IMR-90 (cell line): Measurements from ENCODE around the gene MAP7D1. TPM values are rescaled to one million over a fixed set of nuclear protein-coding genes. Genes with fewer than 3 reads are reported as not detected.

ENCODE experiments used
- ATAC-seq: fragments of 200-7000 bp; cut with Tn5 transposase; 2 replicates; pipeline ENCODE4 v1.9.1; 2020; ENCODE audit warnings: low read depth, mild to moderate bottlenecking, moderate library complexity
- BruUV-seq: library from RNA; stranded (reverse); fragments of 400-500 nt; replicated peaks from 2 replicates; lab custom pipeline; 2021; lab: Mats Ljungman, UMichigan
- CTCF ChIA-PET: fragments of 300-600 bp; formaldehyde crosslinking; extraction: SDS; loops from one replicate; lab custom pipeline; 2021; ENCODE audit warnings: antibody characterized with exemption; lab: Yijun Ruan, JAX
- POLR2A ChIA-PET: fragments of 300-600 bp; sonication (Branson Sonifier 250); formaldehyde crosslinking; loops from one replicate; lab custom pipeline; 2022; ENCODE audit warnings: antibody characterized with exemption; ENCODE audit not compliant: unreplicated experiment; lab: Charles Lee
- DNase-seq: peaks from one replicate; pipeline ENCODE4 v3.0.0; 2013
- H2AFZ ChIP-seq: replicated peaks from 2 replicates; pipeline ENCODE3; 2013; ENCODE audit warnings: low read length, mild to moderate bottlenecking; ENCODE audit not compliant: poor library complexity
- H2AK5ac ChIP-seq: 2 replicates; pipeline ENCODE4 v1.6.1; 2013; ENCODE audit warnings: low read depth, low read length, inconsistent platforms
- H2AK9ac ChIP-seq: replicated peaks from 2 replicates; pipeline ENCODE3; 2013; ENCODE audit warnings: mild to moderate bottlenecking, low read depth, low read length, moderate library complexity; ENCODE audit not compliant: poor library complexity
- H2BK120ac ChIP-seq: 2 replicates; pipeline ENCODE4 v1.6.1; 2013; ENCODE audit warnings: low read depth, low read length, inconsistent platforms
- H2BK15ac ChIP-seq: 3 replicates; pipeline ENCODE4 v1.6.1; 2013; ENCODE audit warnings: low read depth, low read length, inconsistent platforms
- H2BK20ac ChIP-seq: 2 replicates; pipeline ENCODE4 v1.6.1; 2013; ENCODE audit warnings: low read depth, mild to moderate bottlenecking, inconsistent platforms, low read length, moderate library complexity
- H2BK5ac ChIP-seq: 2 replicates; pipeline ENCODE4 v1.6.1; 2013; ENCODE audit warnings: mild to moderate bottlenecking, low read depth, low read length, inconsistent platforms; ENCODE audit not compliant: poor library complexity, severe bottlenecking
- H3K14ac ChIP-seq: replicated peaks from 2 replicates; pipeline ENCODE4 v1.6.1; 2013; ENCODE audit warnings: low read depth, low read length, inconsistent platforms
- H3K18ac ChIP-seq: 2 replicates; pipeline ENCODE4 v1.6.1; 2013; ENCODE audit warnings: low read depth, low read length, control low read depth
- H3K23ac ChIP-seq: 2 replicates; pipeline ENCODE4 v1.6.1; 2013; ENCODE audit warnings: low read depth, low read length, inconsistent platforms
- H3K27ac ChIP-seq: 2 replicates; pipeline ENCODE4 v1.5.1; 2013; ENCODE audit warnings: mild to moderate bottlenecking, control low read depth, low read length; ENCODE audit not compliant: insufficient read depth
- H3K27me3 ChIP-seq: 2 replicates; pipeline ENCODE4 v1.6.1; 2013; ENCODE audit warnings: low read length; ENCODE audit not compliant: control insufficient read depth, insufficient read depth
- H3K36me3 ChIP-seq: 2 replicates; pipeline ENCODE4 v1.6.1; 2013; ENCODE audit warnings: low read length, mixed read lengths; ENCODE audit not compliant: control insufficient read depth, insufficient read depth
- H3K4ac ChIP-seq: 2 replicates; pipeline ENCODE4 v1.6.1; 2013; ENCODE audit warnings: low read depth, low read length, inconsistent platforms
- H3K4me1 ChIP-seq: 2 replicates; pipeline ENCODE4 v1.6.1; 2013; ENCODE audit warnings: low read length, mixed read lengths; ENCODE audit not compliant: control insufficient read depth, insufficient read depth
- H3K4me2 ChIP-seq: 2 replicates; pipeline ENCODE4 v1.6.1; 2013; ENCODE audit warnings: low read depth, mild to moderate bottlenecking, control low read depth, low read length, moderate library complexity
- H3K4me3 ChIP-seq: 2 replicates; pipeline ENCODE4 v1.5.1; 2013; ENCODE audit warnings: low read depth, mild to moderate bottlenecking, control low read depth, low read length, moderate library complexity; ENCODE audit not compliant: insufficient read depth
- H3K56ac ChIP-seq: 2 replicates; pipeline ENCODE4 v1.6.1; 2013; ENCODE audit warnings: low read length, inconsistent platforms; ENCODE audit not compliant: insufficient read depth; ENCODE audit errors: extremely low read depth
- H3K79me1 ChIP-seq, 2 experiments: 2 replicates each; pipeline ENCODE4 v1.6.1; 2013; ENCODE audit warnings: low read length in 2 of 2, inconsistent platforms in 1 of 2, low read depth in 1 of 2
- H3K9ac ChIP-seq: 2 replicates; pipeline ENCODE4 v1.6.1; 2013; ENCODE audit warnings: low read depth, low read length, control low read depth
- H3K9me1 ChIP-seq: 2 replicates; pipeline ENCODE4 v1.6.1; 2013; ENCODE audit warnings: low read length, inconsistent platforms; ENCODE audit not compliant: insufficient read depth
- H3K9me3 ChIP-seq: 2 replicates; pipeline ENCODE4 v1.6.1; 2013; ENCODE audit warnings: low read length; ENCODE audit not compliant: control insufficient read depth, insufficient read depth
- H4K20me1 ChIP-seq: 2 replicates; pipeline ENCODE4 v1.6.1; 2013; ENCODE audit warnings: low read length, inconsistent platforms; ENCODE audit not compliant: insufficient read depth
- H4K5ac ChIP-seq: 2 replicates; pipeline ENCODE4 v1.6.1; 2013; ENCODE audit warnings: mild to moderate bottlenecking, low read depth, low read length, control low read depth
- H4K8ac ChIP-seq, 2 experiments: 2 replicates each; pipeline ENCODE4 v1.6.1; 2013; ENCODE audit warnings: low read depth in 2 of 2, low read length in 2 of 2, control low read depth in 1 of 2, inconsistent platforms in 1 of 2
- H4K91ac ChIP-seq: 2 replicates; pipeline ENCODE4 v1.6.1; 2013; ENCODE audit warnings: low read depth, low read length, inconsistent platforms; ENCODE audit not compliant: insufficient read depth
- FOS ChIP-seq: fragments of 150-350 bp; IDR thresholded peaks from 2 replicates; pipeline ENCODE4 v1.6.1; 2016; ENCODE audit warnings: low read depth, low read length
- MAFK ChIP-seq: IDR thresholded peaks from 2 replicates; pipeline ENCODE4 v1.6.1; 2012; ENCODE audit warnings: low read depth, low read length, improper control_type of control experiment
- MAZ ChIP-seq: IDR thresholded peaks from 2 replicates; pipeline ENCODE4 v1.6.1; 2012; ENCODE audit warnings: low read depth, mild to moderate bottlenecking, low read length, improper control_type of control experiment, moderate library complexity, borderline replicate concordance
- MXI1 ChIP-seq: IDR thresholded peaks from 2 replicates; pipeline ENCODE4 v1.6.1; 2012; ENCODE audit warnings: low read depth, mild to moderate bottlenecking, low read length, moderate library complexity, borderline replicate concordance
- NFE2L2 ChIP-seq: fragments of 150-350 bp; IDR thresholded peaks from 2 replicates; pipeline ENCODE4 v1.6.1; 2016; ENCODE audit warnings: low read depth, mild to moderate bottlenecking, low read length
- SMC3 ChIP-seq: fragments of 150-350 bp; IDR thresholded peaks from 2 replicates; pipeline ENCODE4 v1.6.1; 2016; ENCODE audit warnings: low read depth, mild to moderate bottlenecking, antibody characterized with exemption, low read length, moderate library complexity
- WGBS, 2 experiments: methylation state at CpG; one replicate each; pipeline versions ENCODE4 v1.1.5 to v1.1.7; 2013; ENCODE audit warnings: missing lambda C conversion rate in 2 of 2; ENCODE audit not compliant: insufficient read length in 1 of 2; ENCODE audit errors: extremely low coverage in 2 of 2; 5-methylcytosine and 5-hydroxymethylcytosine counted together
- dilution Hi-C: fragments of 300-500 bp; cut with HindIII; formaldehyde crosslinking; loops from one replicate; pipeline ENCODE4 v1.14.3; 2018; ENCODE audit warnings: low sequenced_read_pairs; ENCODE audit not compliant: unreplicated experiment
- in situ Hi-C: fragments of 300-500 bp; cut with MboI; formaldehyde crosslinking; loops from 3 replicates; pipeline ENCODE4 v1.14.3; 2019; ENCODE audit warnings: low sequenced_read_pairs, inconsistent platforms, mixed read lengths
- intact Hi-C: fragments of 100-400 bp; cut with micrococcal nuclease; formaldehyde crosslinking; loops from 2 replicates; pipeline ENCODE4 v1.10.0; 2022
- polyA plus RNA-seq, 3 experiments: library from polyadenylated mRNA; depleted of rRNA; stranded (reverse); fragments of >200 nt; gene quantifications; 2 replicates each; pipeline ENCODE4 v1.2.3, GENCODE V29; 2012; ENCODE audit warnings: low replicate concordance in 1 of 3
- total RNA-seq: library from RNA; depleted of rRNA; stranded (reverse); fragments of >200 nt; gene quantifications from 2 replicates; pipeline ENCODE4 v1.2.3, GENCODE V29; 2012
- TF ChIP-seq, protein P1 (sequence below): fragments of 150-350 bp; IDR thresholded peaks from 2 replicates; pipeline ENCODE4 v1.6.1; 2017; ENCODE audit warnings: mild to moderate bottlenecking, antibody characterized with exemption, low read length, low read depth

The MAP7D1 gene
- total and polyA plus RNA-seq, 2 of the 4 experiments (the other 2 are of a cell fraction), result 32.3 to 81.9 TPM

DNA sequence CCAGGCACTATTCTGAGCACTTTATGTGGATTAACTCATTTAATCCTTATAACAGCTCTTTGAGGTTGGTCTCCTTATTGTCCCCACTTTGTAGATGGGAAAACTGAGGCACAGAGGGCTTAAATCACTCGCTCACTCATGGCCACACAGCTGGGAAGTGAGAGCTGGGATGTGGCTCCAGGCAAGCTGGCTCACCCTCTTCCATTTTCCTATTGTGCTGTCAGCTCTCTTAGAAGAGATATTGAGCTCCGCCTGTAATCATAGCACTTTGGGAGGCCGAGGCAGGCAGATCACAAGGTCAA, 27.1 kb upstream of the MAP7D1 start:
- no peak overlapping the region for H2BK120ac ChIP-seq
- TF ChIP-seq NFE2L2 (no peak), SMC3 (no peak), MAZ (no peak), MXI1 (no peak), MAFK (no peak), FOS (no peak)
- TF ChIP-seq, protein P1, sequence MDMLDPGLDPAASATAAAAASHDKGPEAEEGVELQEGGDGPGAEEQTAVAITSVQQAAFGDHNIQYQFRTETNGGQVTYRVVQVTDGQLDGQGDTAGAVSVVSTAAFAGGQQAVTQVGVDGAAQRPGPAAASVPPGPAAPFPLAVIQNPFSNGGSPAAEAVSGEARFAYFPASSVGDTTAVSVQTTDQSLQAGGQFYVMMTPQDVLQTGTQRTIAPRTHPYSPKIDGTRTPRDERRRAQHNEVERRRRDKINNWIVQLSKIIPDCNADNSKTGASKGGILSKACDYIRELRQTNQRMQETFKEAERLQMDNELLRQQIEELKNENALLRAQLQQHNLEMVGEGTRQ, result no peak
- H3K36me3 ChIP-seq, result no peaks in the 10 kb centered on the region
- H4K20me1 ChIP-seq, result no peaks in the 10 kb centered on the region
- H3K14ac ChIP-seq, result no peak overlapping the region
- H4K8ac ChIP-seq, result no peak overlapping the region
- H3K4me3 ChIP-seq, result no peak overlapping the region
- WGBS, 2 experiments, result no CpG with 5 or more reads among the region's 3 CpGs
- no peak overlapping the region for H3K18ac ChIP-seq
- no peak overlapping the region for H3K4ac ChIP-seq
- no peak overlapping the region for H2BK20ac ChIP-seq
- H4K5ac ChIP-seq, result no peak overlapping the region
- peaks cover 6% of the 10 kb centered on the region; the same call in 1 of the 2 replicates for H3K9me1 ChIP-seq
- H3K9ac ChIP-seq, result no peak overlapping the region
- BruUV-seq, result no TSS peak
- no peaks in the 10 kb centered on the region for H3K9me3 ChIP-seq
- H2AFZ ChIP-seq, result no peak overlapping the region
- peaks cover 5% of the 10 kb centered on the region for H3K4me1 ChIP-seq
- no peak overlapping the region for H3K23ac ChIP-seq
- no peak overlapping the region for H3K4me2 ChIP-seq
- in situ Hi-C loops, result no loop called here
- H3K27ac ChIP-seq, result no peak overlapping the region
- H2BK15ac ChIP-seq, result no peak overlapping the region
- ChIA-PET CTCF (interaction anchor here (0.7 kb wide), 1 partner anchor 10 kb away, joined by 3 read pairs; no protein-coding TSS in a partner anchor), POLR2A (no interaction called here)
- H3K56ac ChIP-seq, result no peak overlapping the region
- H3K79me1 ChIP-seq, result no peaks in the 10 kb centered on the region
- ATAC-seq (no peak), DNase-seq (no peak)
- dilution Hi-C loops, result no loop called here
- no peak overlapping the region for H2AK5ac ChIP-seq
- H2BK5ac ChIP-seq, result no peak overlapping the region
- no peak overlapping the region for H4K91ac ChIP-seq
- intact Hi-C loops, result no loop called here
- H2AK9ac ChIP-seq, result no peak overlapping the region
- H3K27me3 ChIP-seq, result peaks cover 22% of the 10 kb centered on the region
